Measurements from ENCODE around the gene NAA35.

GRCh38 chr9:86042199-86042978 is 101.4 kb downstream of the NAA35 start:
- no peak for TF ChIP-seq EZH2 (IDR thresholded peaks at IDR 0.05; ENCODE audit: insufficient read depth, poor library complexity, severe bottlenecking)
- TF ChIP-seq EZH2phosphoT487 (IDR thresholded peaks at IDR 0.05; ENCODE audit: insufficient read depth, low read depth): no peak

Measured in GM23248 (cell line).